ENCODE results near the gene PMEL. TPM values are rescaled to one million over a fixed set of nuclear protein-coding genes. Genes with fewer than 3 reads are reported as not detected.
A peak's percentile ranks its signal among the peaks of the same experiment; 100 is the strongest.

PMEL gene
- total and polyA plus RNA-seq, 2 of the 8 experiments (the other 6 are each of a cell fraction or from before 2014, with no cell fraction given): 120 to 382 TPM

DNA sequence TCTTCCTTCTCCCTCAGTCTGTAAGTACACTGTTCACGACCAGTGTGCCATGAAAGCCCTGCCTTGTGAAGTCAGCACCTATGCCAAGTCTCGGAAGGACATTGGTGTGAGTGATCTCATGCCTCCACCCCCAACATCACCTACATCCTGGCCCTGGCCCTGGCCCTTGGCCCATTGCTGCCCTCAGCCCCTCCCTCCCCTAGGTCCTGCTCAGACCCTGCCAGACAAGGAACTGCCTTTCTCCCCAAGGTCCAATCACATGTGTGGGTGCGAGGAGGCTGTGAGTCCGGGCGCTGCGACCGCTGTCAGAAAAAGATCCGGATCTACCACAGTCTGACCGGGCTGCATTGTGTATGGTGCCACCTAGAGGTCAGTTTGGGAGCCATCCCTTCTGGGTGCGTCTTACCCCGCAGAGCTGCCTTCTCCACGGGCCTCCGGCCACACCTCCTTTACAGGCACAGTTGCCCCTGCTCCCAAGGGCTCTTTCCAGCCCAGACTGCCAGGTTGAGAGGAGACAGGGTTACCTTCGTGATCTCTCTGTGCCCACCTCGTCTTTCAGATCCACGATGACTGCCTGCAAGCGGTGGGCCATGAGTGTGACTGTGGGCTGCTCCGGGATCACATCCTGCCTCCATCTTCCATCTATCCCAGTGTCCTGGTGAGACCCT lies 25.6 kb downstream of the PMEL start:
- peak overlapping the region in 1 of 2 experiments; percentile 49; a peak in 2 of 4 replicates for H3K4me2 ChIP-seq (ENCODE audit: insufficient read depth in 1 of 2, low read depth in 2 of 2, low read length in 2 of 2)
- peak overlapping the region; percentile 73; the same call in 1 of the 2 replicates for H2BK15ac ChIP-seq (ENCODE audit: low read length)
- H3K18ac ChIP-seq (ENCODE audit: extremely low read depth, low read length): peak overlapping the region; percentile 41; the same call in 1 of the 2 replicates
- H3K56ac ChIP-seq (replicated peaks; ENCODE audit: insufficient read length, low read depth, low read length): no peak overlapping the region
- H4K5ac ChIP-seq (ENCODE audit: insufficient read length, low read depth, low read length): no peak overlapping the region
- H2BK5ac ChIP-seq (ENCODE audit: low read depth, low read length): peak overlapping the region; percentile 76; the same call in 1 of the 2 replicates
- H2BK120ac ChIP-seq (replicated peaks; ENCODE audit: low read depth, low read length): no peak overlapping the region
- H3K79me1 ChIP-seq (ENCODE audit: low read depth, low read length): no peaks in the 10 kb centered on the region
- H3K4me3 ChIP-seq (ENCODE audit: extremely low read depth in 1 of 4, insufficient read depth in 2 of 4, low read depth in 3 of 4, low read length in 4 of 4): no peak overlapping the region; a peak in 1 of 8 replicates
- H3K23ac ChIP-seq (ENCODE audit: insufficient read length): no peak overlapping the region
- H2BK12ac ChIP-seq (ENCODE audit: low read depth, low read length): peak overlapping the region; percentile 62; the same call in 1 of the 2 replicates
- no peaks in the 10 kb centered on the region for H3K79me2 ChIP-seq (ENCODE audit: control insufficient read depth in 1 of 2, insufficient read depth in 2 of 2, low read length in 2 of 2)
- no peak overlapping the region for H2BK20ac ChIP-seq (ENCODE audit: low read length)
- H4K91ac ChIP-seq (replicated peaks; ENCODE audit: insufficient read length, low read length): no peak overlapping the region
- WGBS, 2 experiments (ENCODE audit: extremely low coverage in 1 of 2, insufficient coverage in 1 of 2, insufficient read length in 1 of 2, insufficient replicate concordance in 2 of 2, low coverage in 1 of 2, low lambda C conversion rate in 2 of 2, missing lambda C conversion rate in 1 of 2): 32% methylated on average over 18 of the region's 18 CpGs; no CpG with 5 or more reads in 1 of the 2 experiments
- DNase-seq (ENCODE audit: low read depth in 1 of 2, low spot score in 2 of 2): peak; percentile 83 to 95
- no peak overlapping the region for H3K4ac ChIP-seq (replicated peaks; ENCODE audit: insufficient read length, low read depth, low read length)
- H3K27me3 ChIP-seq (replicated peaks in 1 of 4; ENCODE audit: control insufficient read depth in 3 of 4, extremely low read depth in 1 of 4, insufficient read depth in 3 of 4, low read length in 3 of 4): peaks cover 0 to 2% (median 0%) of the 10 kb centered on the region in 4 experiments; a peak in 1 of 7 replicates
- H3K36me3 ChIP-seq (ENCODE audit: control insufficient read depth in 2 of 4, insufficient read depth in 4 of 4, low read length in 3 of 4): no peaks in the 10 kb centered on the region
- no peak overlapping the region for H2AK5ac ChIP-seq (ENCODE audit: low read depth, low read length)
- no peak overlapping the region for H4K8ac ChIP-seq (ENCODE audit: extremely low read depth, insufficient read depth, low read length)
- no peak overlapping the region for H3K27ac ChIP-seq (ENCODE audit: low read depth, low read length)
- H3K9me3 ChIP-seq (ENCODE audit: insufficient read depth in 2 of 2, low read depth in 1 of 2, low read length in 1 of 2): no peaks in the 10 kb centered on the region
- peak; percentile 75 for FAIRE-seq
- peak overlapping the region; percentile 93 for H2AFZ ChIP-seq (ENCODE audit: low read length)
- peaks cover 0 to 9% (median 2%) of the 10 kb centered on the region in 4 experiments; a peak in 4 of 7 replicates for H3K4me1 ChIP-seq (replicated peaks in 1 of 4; ENCODE audit: control insufficient read depth in 3 of 4, insufficient read depth in 4 of 4, low read length in 3 of 4)
- H3K14ac ChIP-seq (ENCODE audit: insufficient read length): no peak overlapping the region
- H3K9ac ChIP-seq (replicated peaks in 1 of 4; ENCODE audit: extremely low read depth in 1 of 4, low read depth in 3 of 4, low read length in 3 of 4): no peak overlapping the region; a peak in 1 of 7 replicates
- H4K20me1 ChIP-seq (replicated peaks in 1 of 2; ENCODE audit: control insufficient read depth in 1 of 2, insufficient read depth in 2 of 2, low read length in 2 of 2): no peaks in the 10 kb centered on the region
- ChIA-PET CTCF (ENCODE audit: partially characterized antibody) (interaction anchor here (0.6 to 7.9 kb wide), 37 partner anchors 9 to 210 kb away, joined by 3 to 71 read pairs (median 4); partner anchors contain the start of genes DGKA, DNAJC14, ORMDL2 and PYM1), POLR2A (ENCODE audit: partially characterized antibody) (interaction anchor here (0.8 to 2.5 kb wide), 13 partner anchors 10 to 200 kb away, joined by 3 to 18 read pairs (median 4); partner anchors contain the start of gene PYM1)
- peaks cover 2% of the 10 kb centered on the region; the same call in 1 of the 2 replicates for H3K23me2 ChIP-seq (ENCODE audit: low read depth, low read length)
- TF ChIP-seq TBP (IDR thresholded peaks at IDR 0.05; ENCODE audit: low read depth, low read length) (peak; percentile 52; the same call in 1 of the 2 replicates), SP1 (IDR thresholded peaks at IDR 0.05; ENCODE audit: low read depth, low read length) (0 out of 2 replicates have a peak, but pooled peaks have one; percentile 32), CHD2 (IDR thresholded peaks at IDR 0.05; ENCODE audit: low read length) (peak; percentile 50; the same call in 1 of the 2 replicates), RAD21 (IDR thresholded peaks at IDR 0.05 in 1 of 2, conservative IDR thresholded peaks at IDR 0.05 in 1 of 2; ENCODE audit: low read depth in 2 of 2, low read length in 2 of 2) (peak; percentile 82 to 88), KDM1A (IDR thresholded peaks at IDR 0.05; ENCODE audit: borderline replicate concordance, low read length) (no peak), SP2 (IDR thresholded peaks at IDR 0.05; ENCODE audit: low read length) (no peak), RBBP5 (IDR thresholded peaks at IDR 0.05; ENCODE audit: borderline replicate concordance, low read depth, low read length) (no peak), CEBPB (IDR thresholded peaks at IDR 0.05; ENCODE audit: low read depth, low read length) (no peak), TAF1 (IDR thresholded peaks at IDR 0.05; ENCODE audit: low read depth, low read length) (peak; percentile 53; the same call in 1 of the 2 replicates), BACH1 (IDR thresholded peaks at IDR 0.05; ENCODE audit: low read length) (no peak), SIRT6 (IDR thresholded peaks at IDR 0.05; ENCODE audit: low read length) (no peak)
- TF ChIP-seq, protein P1, sequence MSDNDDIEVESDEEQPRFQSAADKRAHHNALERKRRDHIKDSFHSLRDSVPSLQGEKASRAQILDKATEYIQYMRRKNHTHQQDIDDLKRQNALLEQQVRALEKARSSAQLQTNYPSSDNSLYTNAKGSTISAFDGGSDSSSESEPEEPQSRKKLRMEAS (IDR thresholded peaks at IDR 0.05): peak; percentile 78

Data from H1 (cell line).